GM12878 (cell line): ENCODE data around the gene KCNJ14. TPM values are rescaled to one million over a fixed set of nuclear protein-coding genes. Genes with fewer than 3 reads are reported as not detected.

ENCODE experiments used
- FOS ChIP-seq: IDR thresholded peaks from 3 replicates; pipeline ENCODE4 v1.6.1; 2011; ENCODE audit warnings: borderline replicate concordance; ENCODE audit not compliant: insufficient read length; ENCODE audit errors: extremely low read depth
- IRF5 ChIP-seq: fragments of 450-650 bp; IDR thresholded peaks from 2 replicates; pipeline ENCODE4 v1.6.1; 2017; ENCODE audit warnings: borderline replicate concordance
- JUNB ChIP-seq: IDR thresholded peaks from 2 replicates; pipeline ENCODE4 v1.6.1; 2016; ENCODE audit warnings: antibody characterized with exemption, mild to moderate bottlenecking
- KLF5 ChIP-seq: fragments of 450-650 bp; IDR thresholded peaks from 2 replicates; pipeline ENCODE4 v1.6.1; 2014; ENCODE audit warnings: mild to moderate bottlenecking; ENCODE audit not compliant: partially characterized antibody
- MEF2B ChIP-seq: fragments of 450-650 bp; IDR thresholded peaks from 2 replicates; pipeline ENCODE4 v1.6.1; 2018; ENCODE audit warnings: mild to moderate bottlenecking, moderate library complexity; ENCODE audit not compliant: partially characterized antibody, poor library complexity, severe bottlenecking
- NFXL1 ChIP-seq: fragments of 450-650 bp; IDR thresholded peaks from 2 replicates; pipeline ENCODE4 v1.6.1; 2017; ENCODE audit warnings: antibody characterized with exemption, mild to moderate bottlenecking, borderline replicate concordance
- NR2F1 ChIP-seq: fragments of 450-650 bp; conservative IDR thresholded peaks from 2 replicates; pipeline ENCODE4 v1.6.1; 2017; ENCODE audit warnings: mild to moderate bottlenecking
- PBX3 ChIP-seq: IDR thresholded peaks from 2 replicates; pipeline ENCODE4 v1.6.1; 2011; ENCODE audit warnings: mild to moderate bottlenecking, low read depth, low read length, moderate library complexity; ENCODE audit not compliant: insufficient replicate concordance
- POLR2A ChIP-seq: IDR thresholded peaks from 2 replicates; pipeline ENCODE4 v1.6.1; 2011; ENCODE audit warnings: low read depth, mild to moderate bottlenecking, low read length
- POLR2AphosphoS2 ChIP-seq: IDR thresholded peaks from 2 replicates; pipeline ENCODE4 v1.6.1; 2011; ENCODE audit warnings: low read depth, mild to moderate bottlenecking, low read length, improper control_type of control experiment, moderate library complexity
- RELA ChIP-seq: fragments of 450-650 bp; IDR thresholded peaks from 2 replicates; pipeline ENCODE4 v1.8.0; 2014; ENCODE audit warnings: borderline replicate concordance; ENCODE audit not compliant: partially characterized antibody
- SMAD5 ChIP-seq: IDR thresholded peaks from 2 replicates; pipeline ENCODE4 v1.6.1; 2016; ENCODE audit warnings: antibody characterized with exemption, low read depth
- SRF ChIP-seq, 2 experiments: IDR thresholded peaks; 2 replicates each; pipeline ENCODE4 v1.6.1; 2011; ENCODE audit warnings: low read depth in 2 of 2, low read length in 2 of 2, mild to moderate bottlenecking in 1 of 2, moderate library complexity in 1 of 2
- USF1 ChIP-seq: IDR thresholded peaks from 2 replicates; pipeline ENCODE4 v1.6.1; 2011; ENCODE audit warnings: borderline replicate concordance, low read depth, mild to moderate bottlenecking, moderate library complexity, mixed read lengths, low read length; ENCODE audit not compliant: insufficient read depth; ENCODE audit errors: extremely low read length
- polyA plus RNA-seq, 11 experiments: library from polyadenylated mRNA; depleted of rRNA in 4 of 11; unstranded in 6 of 11; stranded (reverse) in 5 of 11; fragments of >200 nt; fragmentation: Nextera tagmentation in 4 of 11; fragmentation: Illumina TruSeq in 1 of 11; extraction: Ambion mirVana in 4 of 11; extraction: Trizol in 1 of 11; gene quantifications; 1 replicate in 1 of 11; 2 replicates in 10 of 11; pipeline versions ENCODE4 v1.2.1 to v1.2.3, GENCODE V29; 2011 to 2016; ENCODE audit warnings: inconsistent platforms in 2 of 11, missing spikeins in 2 of 11, low read depth in 1 of 11
- total RNA-seq, 4 experiments: library from RNA; depleted of rRNA in 3 of 4; stranded (reverse); fragments of >200 nt in 3 of 4; fragmentation: Illumina TruSeq in 1 of 4; extraction: Trizol in 1 of 4; gene quantifications; 2 replicates each; pipeline versions ENCODE4 v1.2.1 to v1.2.3, GENCODE V29; 2013 to 2021
- TF ChIP-seq, protein P1 (sequence below): IDR thresholded peaks from 2 replicates; pipeline ENCODE4 v1.6.1; 2012; ENCODE audit warnings: low read depth, low read length, improper control_type of control experiment
- TF ChIP-seq, protein P2 (sequence below): fragments of 450-650 bp; conservative IDR thresholded peaks from 2 replicates; pipeline ENCODE4 v1.6.1; 2017; ENCODE audit warnings: mild to moderate bottlenecking, moderate library complexity
- TF ChIP-seq, protein P3 (sequence below): IDR thresholded peaks from 2 replicates; pipeline ENCODE4 v1.6.1; 2011; ENCODE audit warnings: low read depth, low read length, improper control_type of control experiment, borderline replicate concordance

KCNJ14 gene
- total and polyA plus RNA-seq, 10 of the 15 experiments (the other 5 are each of a cell fraction or from before 2014, with no cell fraction given): 0.24 to 1.4 (median 0.42) TPM

DNA sequence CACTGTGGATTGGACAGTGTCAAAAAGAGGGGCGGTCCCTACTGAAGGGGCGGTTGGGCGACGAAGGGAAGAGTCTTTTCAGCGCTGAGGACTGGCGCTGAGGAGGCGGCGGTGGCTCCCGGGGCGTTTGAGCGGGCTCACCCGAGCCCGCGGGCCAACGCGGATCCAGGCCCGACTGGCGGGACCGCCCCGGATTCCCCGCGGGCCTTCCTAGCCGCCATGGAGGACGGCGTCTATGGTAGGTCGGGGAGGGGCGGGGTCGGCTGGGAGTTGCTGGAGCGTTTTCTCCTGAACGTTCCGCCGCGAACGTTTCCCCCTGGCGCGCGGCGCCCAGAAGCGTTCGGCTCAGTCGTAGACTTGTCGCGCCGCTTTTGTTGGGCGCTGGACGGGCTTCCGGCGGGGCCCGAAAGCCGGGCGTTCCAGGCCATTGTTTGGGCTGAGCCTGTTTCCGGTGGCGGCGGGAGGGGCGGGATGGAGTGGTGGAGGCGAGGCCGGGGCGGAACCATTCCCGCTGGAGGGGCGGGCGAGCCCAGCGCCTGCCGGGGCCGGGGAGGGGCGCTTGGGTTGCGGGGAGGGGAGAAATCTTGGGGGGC is 14.0 kb downstream of the KCNJ14 start, which contains the start of gene CYTH2 (continued):
- 0 out of 4 replicates have a peak, but pooled peaks of 1 of the 2 experiments have one; percentile 27 for TF ChIP-seq SRF (IDR thresholded peaks at IDR 0.05; ENCODE audit: low read depth in 2 of 2, low read length in 2 of 2)
- TF ChIP-seq NFXL1: no peak
- TF ChIP-seq USF1: no peak
- TF ChIP-seq POLR2A: peak; percentile 95
- no peak for TF ChIP-seq SMAD5
- TF ChIP-seq PBX3: no peak
- TF ChIP-seq POLR2AphosphoS2: peak; percentile 78; the same call in 1 of the 2 replicates
- TF ChIP-seq NR2F1: no peak; the same call in 1 of the 2 replicates
- no peak for TF ChIP-seq JUNB
- TF ChIP-seq, protein P1, sequence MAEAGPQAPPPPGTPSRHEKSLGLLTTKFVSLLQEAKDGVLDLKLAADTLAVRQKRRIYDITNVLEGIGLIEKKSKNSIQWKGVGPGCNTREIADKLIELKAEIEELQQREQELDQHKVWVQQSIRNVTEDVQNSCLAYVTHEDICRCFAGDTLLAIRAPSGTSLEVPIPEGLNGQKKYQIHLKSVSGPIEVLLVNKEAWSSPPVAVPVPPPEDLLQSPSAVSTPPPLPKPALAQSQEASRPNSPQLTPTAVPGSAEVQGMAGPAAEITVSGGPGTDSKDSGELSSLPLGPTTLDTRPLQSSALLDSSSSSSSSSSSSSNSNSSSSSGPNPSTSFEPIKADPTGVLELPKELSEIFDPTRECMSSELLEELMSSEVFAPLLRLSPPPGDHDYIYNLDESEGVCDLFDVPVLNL: no peak
- TF ChIP-seq, protein P2, sequence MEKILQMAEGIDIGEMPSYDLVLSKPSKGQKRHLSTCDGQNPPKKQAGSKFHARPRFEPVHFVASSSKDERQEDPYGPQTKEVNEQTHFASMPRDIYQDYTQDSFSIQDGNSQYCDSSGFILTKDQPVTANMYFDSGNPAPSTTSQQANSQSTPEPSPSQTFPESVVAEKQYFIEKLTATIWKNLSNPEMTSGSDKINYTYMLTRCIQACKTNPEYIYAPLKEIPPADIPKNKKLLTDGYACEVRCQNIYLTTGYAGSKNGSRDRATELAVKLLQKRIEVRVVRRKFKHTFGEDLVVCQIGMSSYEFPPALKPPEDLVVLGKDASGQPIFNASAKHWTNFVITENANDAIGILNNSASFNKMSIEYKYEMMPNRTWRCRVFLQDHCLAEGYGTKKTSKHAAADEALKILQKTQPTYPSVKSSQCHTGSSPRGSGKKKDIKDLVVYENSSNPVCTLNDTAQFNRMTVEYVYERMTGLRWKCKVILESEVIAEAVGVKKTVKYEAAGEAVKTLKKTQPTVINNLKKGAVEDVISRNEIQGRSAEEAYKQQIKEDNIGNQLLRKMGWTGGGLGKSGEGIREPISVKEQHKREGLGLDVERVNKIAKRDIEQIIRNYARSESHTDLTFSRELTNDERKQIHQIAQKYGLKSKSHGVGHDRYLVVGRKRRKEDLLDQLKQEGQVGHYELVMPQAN: peak; percentile 91
- no peak for TF ChIP-seq MEF2B
- TF ChIP-seq IRF5: no peak
- no peak for TF ChIP-seq FOS
- no peak for TF ChIP-seq RELA
- peak; percentile 4 for TF ChIP-seq KLF5
- TF ChIP-seq, protein P3, sequence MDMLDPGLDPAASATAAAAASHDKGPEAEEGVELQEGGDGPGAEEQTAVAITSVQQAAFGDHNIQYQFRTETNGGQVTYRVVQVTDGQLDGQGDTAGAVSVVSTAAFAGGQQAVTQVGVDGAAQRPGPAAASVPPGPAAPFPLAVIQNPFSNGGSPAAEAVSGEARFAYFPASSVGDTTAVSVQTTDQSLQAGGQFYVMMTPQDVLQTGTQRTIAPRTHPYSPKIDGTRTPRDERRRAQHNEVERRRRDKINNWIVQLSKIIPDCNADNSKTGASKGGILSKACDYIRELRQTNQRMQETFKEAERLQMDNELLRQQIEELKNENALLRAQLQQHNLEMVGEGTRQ: no peak
